ENCODE results near the gene ZNF492.

The ZNF492 gene

GRCh38 chr19:22603518-22604440, 30.3 kb upstream of the ZNF492 start:
- TF ChIP-seq CTCF (IDR thresholded peaks at IDR 0.05; ENCODE audit: borderline replicate concordance, control extremely low read depth, extremely low read depth, insufficient read depth, missing control alignments) = no peak
- in situ Hi-C loops (cut with MboI; ENCODE audit: low sequenced_read_pairs, unreplicated experiment) = no loop called here
- no peak for DNase-seq (ENCODE audit: low spot score)

DNA sequence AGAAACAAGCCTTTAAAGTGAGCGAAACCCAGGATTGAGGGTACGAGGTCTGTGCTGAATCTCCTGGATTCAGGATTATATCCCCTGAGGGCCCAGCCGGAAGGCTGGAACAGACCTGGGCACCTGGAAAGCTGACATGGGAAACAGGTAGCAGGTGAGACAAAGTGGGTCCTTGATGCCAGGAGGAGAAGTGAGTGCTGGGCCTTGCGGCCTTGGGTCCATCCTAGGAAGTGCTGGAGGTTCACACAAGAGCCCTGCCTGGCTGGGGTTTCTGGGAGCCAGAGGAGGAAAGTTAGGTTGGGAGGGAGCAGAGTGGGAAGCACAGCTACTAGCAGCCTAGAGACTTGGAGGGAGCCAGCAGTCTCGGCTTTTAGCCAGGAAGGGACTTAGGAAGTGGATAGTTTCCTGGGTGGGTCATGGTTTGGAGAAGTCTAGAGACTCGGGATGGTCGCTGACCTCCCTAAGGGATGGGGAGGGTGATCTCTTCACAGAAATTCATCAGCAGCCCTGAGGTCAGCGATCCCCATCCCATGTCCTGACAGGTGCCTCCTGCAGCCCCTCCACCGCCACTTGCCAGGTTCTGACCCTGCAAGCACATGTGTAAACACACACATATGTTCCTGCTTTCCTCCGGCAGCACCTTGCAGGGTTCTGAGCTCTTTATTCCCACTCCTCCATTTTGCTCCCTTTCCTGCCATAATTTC, 29.4 kb upstream of the ZNF492 start:
- no peak for DNase-seq (ENCODE audit: low spot score)
- in situ Hi-C loops (cut with MboI; ENCODE audit: low sequenced_read_pairs, unreplicated experiment) = no loop called here
- no peak for TF ChIP-seq CTCF (IDR thresholded peaks at IDR 0.05; ENCODE audit: borderline replicate concordance, control extremely low read depth, extremely low read depth, insufficient read depth, missing control alignments)

GRCh38 chr19:22605275-22606211, 28.6 kb upstream of the ZNF492 start:
- TF ChIP-seq CTCF (IDR thresholded peaks at IDR 0.05; ENCODE audit: borderline replicate concordance, control extremely low read depth, extremely low read depth, insufficient read depth, missing control alignments) = no peak
- no peak for DNase-seq (ENCODE audit: low spot score)
- in situ Hi-C loops (cut with MboI; ENCODE audit: low sequenced_read_pairs, unreplicated experiment) = no loop called here

GRCh38 chr19:22606212-22606553, 27.9 kb upstream of the ZNF492 start:
- no peak for DNase-seq (ENCODE audit: low spot score)
- in situ Hi-C loops (cut with MboI; ENCODE audit: low sequenced_read_pairs, unreplicated experiment) = no loop called here
- no peak for TF ChIP-seq CTCF (IDR thresholded peaks at IDR 0.05; ENCODE audit: borderline replicate concordance, control extremely low read depth, extremely low read depth, insufficient read depth, missing control alignments)

GRCh38 chr19:22606954-22607652, 27.0 kb upstream of the ZNF492 start:
- in situ Hi-C loops (cut with MboI; ENCODE audit: low sequenced_read_pairs, unreplicated experiment) = no loop called here
- DNase-seq (ENCODE audit: low spot score) = no peak
- TF ChIP-seq CTCF (IDR thresholded peaks at IDR 0.05; ENCODE audit: borderline replicate concordance, control extremely low read depth, extremely low read depth, insufficient read depth, missing control alignments) = no peak

Measured in GM13976 (cell line).